Effector memory CD4-positive, alpha-beta T cell (primary cell): ENCODE data around the gene CLHC1.
A peak's percentile ranks its signal among the peaks of the same experiment; 100 is the strongest.
"Not testable (repeated sequence)": the region's sequence is repeated elsewhere in the genome, so short reads cannot be mapped to it uniquely, and the experiment has no call there.

Experiments
- DNase-seq, 3 donors: peaks; one replicate each; pipeline ENCODE4 v3.0.0-alpha.2; 2020
- H3K27ac ChIP-seq: 2 replicates; pipeline ENCODE4 v1.7.0; 2013; ENCODE audit warnings: mild to moderate bottlenecking, low read length, moderate library complexity; ENCODE audit not compliant: insufficient read depth, poor library complexity, severe bottlenecking
- H3K27me3 ChIP-seq: replicated peaks from 2 replicates; pipeline ENCODE4 v1.7.0; 2013; ENCODE audit warnings: mild to moderate bottlenecking, low read length; ENCODE audit not compliant: insufficient read depth, control insufficient read depth, poor library complexity, severe bottlenecking
- H3K36me3 ChIP-seq: 2 replicates; pipeline ENCODE4 v1.7.0; 2013; ENCODE audit warnings: mild to moderate bottlenecking, low read length, moderate library complexity; ENCODE audit not compliant: control insufficient read depth, insufficient read depth
- H3K4me1 ChIP-seq: 2 replicates; pipeline ENCODE4 v1.7.0; 2013; ENCODE audit warnings: low read length, mild to moderate bottlenecking; ENCODE audit not compliant: control insufficient read depth, insufficient read depth, poor library complexity, severe bottlenecking
- H3K4me3 ChIP-seq: 2 replicates; pipeline ENCODE4 v1.7.0; 2013; ENCODE audit warnings: low read length, low read depth, mild to moderate bottlenecking; ENCODE audit not compliant: insufficient read depth, poor library complexity, severe bottlenecking
- H3K9me3 ChIP-seq: 2 replicates; pipeline ENCODE4 v1.7.0; 2013; ENCODE audit warnings: mild to moderate bottlenecking, low read length, moderate library complexity; ENCODE audit not compliant: control insufficient read depth

The CLHC1 gene

GRCh38 chr2:55259586-55259985 is 27.5 kb upstream of the CLHC1 start:
- H3K9me3 ChIP-seq, H3K4me1 ChIP-seq, H3K4me3 ChIP-seq, H3K27me3 ChIP-seq, H3K27ac ChIP-seq, DNase-seq: not testable (repeated sequence)
- peaks cover 16% of the 10 kb centered on the region for H3K36me3 ChIP-seq

DNA sequence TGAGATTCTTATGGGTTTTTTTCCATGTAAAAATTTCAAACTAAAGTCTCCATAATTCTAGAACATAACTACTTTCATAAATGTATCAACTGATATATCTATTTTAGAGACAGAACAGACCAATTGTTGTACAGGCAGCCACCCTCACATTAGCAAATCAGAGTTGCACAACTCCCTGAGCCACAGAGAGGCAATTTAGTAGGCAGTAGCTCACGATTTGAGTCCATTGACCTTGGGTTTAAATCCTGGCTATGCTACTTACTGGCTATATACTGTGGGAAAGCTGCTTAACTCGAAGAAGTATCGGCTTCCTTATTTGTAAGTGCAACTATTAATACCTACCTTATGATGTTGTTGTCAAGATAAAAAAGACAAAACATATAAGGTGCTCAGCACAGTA is 20.7 kb upstream of the CLHC1 start:
- H3K9me3 ChIP-seq: no peaks in the 10 kb centered on the region
- DNase-seq: no peak
- no peak overlapping the region for H3K27ac ChIP-seq
- no peak overlapping the region for H3K4me3 ChIP-seq
- no peaks in the 10 kb centered on the region for H3K4me1 ChIP-seq
- no peaks in the 10 kb centered on the region for H3K27me3 ChIP-seq
- H3K36me3 ChIP-seq: peaks cover 18% of the 10 kb centered on the region

- Histone ChIP-seq H3K4me1 (no peaks in the 10 kb centered on the region), H3K9me3 (no peaks in the 10 kb centered on the region), H3K36me3 (peaks cover 22% of the 10 kb centered on the region), H3K4me3 (no peak overlapping the region), H3K27ac (no peak overlapping the region), H3K27me3 (no peaks in the 10 kb centered on the region)
- DNase-seq: no peak
These were observed 14.9 kb upstream of the CLHC1 start for GRCh38 chr2:55247025-55247424.

- Histone ChIP-seq H3K27me3 (no peaks in the 10 kb centered on the region), H3K36me3 (peaks cover 20% of the 10 kb centered on the region), H3K9me3 (no peaks in the 10 kb centered on the region), H3K27ac (no peak overlapping the region), H3K4me3 (no peak overlapping the region), H3K4me1 (no peaks in the 10 kb centered on the region)
- DNase-seq: no peak
These were observed 13.3 kb upstream of the CLHC1 start for GRCh38 chr2:55245411-55245810.

GRCh38 chr2:55242617-55243016 is 10.5 kb upstream of the CLHC1 start:
- no peaks in the 10 kb centered on the region for H3K9me3 ChIP-seq
- no peaks in the 10 kb centered on the region for H3K27me3 ChIP-seq
- H3K4me1 ChIP-seq: no peaks in the 10 kb centered on the region
- H3K36me3 ChIP-seq: peaks cover 10% of the 10 kb centered on the region
- no peak for DNase-seq
- no peak overlapping the region for H3K4me3 ChIP-seq
- no peak overlapping the region for H3K27ac ChIP-seq

GRCh38 chr2:55241582-55241981 is 9.5 kb upstream of the CLHC1 start:
- not testable (repeated sequence) for DNase-seq, H3K27me3 ChIP-seq, H3K4me3 ChIP-seq, H3K27ac ChIP-seq, H3K9me3 ChIP-seq, H3K4me1 ChIP-seq
- peaks cover 14% of the 10 kb centered on the region for H3K36me3 ChIP-seq

DNA sequence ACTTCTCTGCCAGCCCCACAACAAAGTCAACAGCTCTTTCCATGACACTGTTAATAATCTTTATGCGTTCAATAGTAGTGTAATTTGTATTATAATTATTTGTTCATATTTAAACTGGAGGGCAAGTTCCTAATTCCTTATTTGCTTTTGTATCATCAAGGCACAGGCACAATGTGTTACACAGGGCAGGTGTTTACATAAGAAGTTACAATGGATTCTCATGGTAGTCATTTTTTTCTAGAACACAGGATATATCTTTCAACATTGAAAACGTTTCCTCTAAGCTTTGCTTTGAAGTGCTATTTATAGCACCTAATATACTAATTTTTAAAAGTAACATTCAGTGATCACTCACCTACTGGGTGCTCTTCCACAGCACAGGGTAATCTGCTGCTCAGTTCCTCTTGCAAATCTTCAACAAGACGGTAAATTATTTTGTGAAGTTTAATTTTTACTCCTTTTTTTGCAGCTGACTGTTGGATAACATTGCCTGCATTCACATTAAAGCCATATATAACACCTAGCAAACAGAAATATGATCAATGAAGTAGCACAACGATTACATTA is 7.6 kb upstream of the CLHC1 start:
- Histone ChIP-seq H3K4me1 (no peaks in the 10 kb centered on the region), H3K9me3 (no peaks in the 10 kb centered on the region), H3K36me3 (peaks cover 32% of the 10 kb centered on the region), H3K4me3 (no peak overlapping the region), H3K27ac (no peak overlapping the region), H3K27me3 (no peaks in the 10 kb centered on the region)
- DNase-seq: no peak

- H3K9me3 ChIP-seq: no peaks in the 10 kb centered on the region
- no peak for DNase-seq
- no peak overlapping the region for H3K27ac ChIP-seq
- no peak overlapping the region for H3K4me3 ChIP-seq
- H3K27me3 ChIP-seq: no peaks in the 10 kb centered on the region
- H3K4me1 ChIP-seq: peaks cover 4% of the 10 kb centered on the region
- H3K36me3 ChIP-seq: peaks cover 31% of the 10 kb centered on the region
These were observed 5.0 kb upstream of the CLHC1 start for GRCh38 chr2:55236992-55237543.

DNA sequence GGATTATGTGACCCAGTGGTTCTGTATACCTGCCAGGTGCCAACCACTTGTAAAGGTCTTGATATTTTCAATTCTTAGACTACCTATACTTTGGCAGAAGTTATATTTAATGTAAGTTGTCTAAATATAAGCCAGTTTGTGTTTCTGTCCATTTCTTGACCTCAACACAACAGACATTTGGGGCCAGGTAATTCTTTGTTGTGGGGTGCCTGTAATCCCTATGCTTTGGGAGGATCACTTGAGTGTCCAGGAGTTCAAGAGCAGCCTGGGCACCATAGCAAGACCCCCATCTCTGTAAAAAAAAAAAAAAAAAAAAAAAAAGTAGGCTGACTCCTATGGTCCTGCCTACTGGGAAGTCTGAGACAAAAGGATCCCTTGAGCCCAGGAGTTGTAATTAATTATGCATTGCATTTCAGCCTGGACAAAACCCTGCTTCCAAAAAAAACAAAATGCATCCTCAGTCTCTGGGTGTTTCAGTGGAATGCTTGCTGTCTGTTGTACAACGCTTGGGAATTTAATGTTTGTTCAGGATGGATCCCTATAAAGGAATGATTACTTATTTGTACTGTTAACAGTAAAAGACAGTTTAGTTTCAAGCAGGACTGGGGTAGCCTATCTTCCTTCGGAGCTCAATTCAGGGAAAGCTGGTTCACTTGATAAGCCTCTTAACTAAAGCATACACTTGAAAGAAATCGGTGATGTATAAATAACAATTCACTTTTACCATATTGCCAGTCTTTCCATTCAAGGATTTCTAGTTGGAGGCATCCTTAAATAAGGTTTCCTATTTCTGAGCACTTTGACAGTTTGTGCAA is 3.8 kb upstream of the CLHC1 start:
- no peak overlapping the region for H3K27ac ChIP-seq
- H3K4me1 ChIP-seq: peaks cover 7% of the 10 kb centered on the region
- peaks cover 31% of the 10 kb centered on the region for H3K36me3 ChIP-seq
- DNase-seq: no peak
- no peaks in the 10 kb centered on the region for H3K27me3 ChIP-seq
- no peak overlapping the region for H3K4me3 ChIP-seq
- no peaks in the 10 kb centered on the region for H3K9me3 ChIP-seq

DNA sequence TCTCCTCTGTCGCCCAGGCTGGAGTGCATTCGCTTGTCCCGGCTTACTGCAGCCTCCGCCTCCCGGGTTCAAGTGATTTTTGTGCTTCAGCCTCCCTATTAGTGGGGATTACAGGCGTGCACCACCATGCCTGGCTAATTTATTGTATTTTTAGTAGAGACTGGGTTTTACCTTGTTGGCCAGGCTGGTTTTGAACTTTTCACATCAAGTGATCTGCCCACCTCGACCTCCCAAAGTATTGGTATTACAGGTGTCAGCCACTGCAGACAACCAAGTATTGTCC is 1.5 kb upstream of the CLHC1 start:
- peaks cover 31% of the 10 kb centered on the region for H3K36me3 ChIP-seq

More for the DNA sequence above, 1.5 kb upstream of the CLHC1 start:
- Histone ChIP-seq H3K4me3 (peak overlapping the region; percentile 85), H3K27me3 (no peaks in the 10 kb centered on the region), H3K27ac (peak overlapping the region; percentile 98), H3K4me1 (peaks cover 7% of the 10 kb centered on the region), H3K9me3 (no peaks in the 10 kb centered on the region)
- no peak for DNase-seq
